Stimulated activated CD8-positive, alpha-beta memory T cell treated with anti-CD3 and anti-CD28 coated beads, Interleukin-12 subunit alpha, Interleukin-12 subunit beta, amount 100 ng/mL, for 24 hours (primary cell): ENCODE data around the gene SHANK2.

Experiments used
- DNase-seq: peaks from one replicate; pipeline ENCODE4 v3.0.0-alpha.2; 2020; ENCODE audit errors: extremely low read depth

The SHANK2 gene

GRCh38 chr11:71252269-71252769, at the start of gene SHANK2:
SHANK2 (minus strand) TSS chr11:71252577; CDS start chr11:71147326, 105,251 bp downstream.
- DNase-seq = no peak

DNA sequence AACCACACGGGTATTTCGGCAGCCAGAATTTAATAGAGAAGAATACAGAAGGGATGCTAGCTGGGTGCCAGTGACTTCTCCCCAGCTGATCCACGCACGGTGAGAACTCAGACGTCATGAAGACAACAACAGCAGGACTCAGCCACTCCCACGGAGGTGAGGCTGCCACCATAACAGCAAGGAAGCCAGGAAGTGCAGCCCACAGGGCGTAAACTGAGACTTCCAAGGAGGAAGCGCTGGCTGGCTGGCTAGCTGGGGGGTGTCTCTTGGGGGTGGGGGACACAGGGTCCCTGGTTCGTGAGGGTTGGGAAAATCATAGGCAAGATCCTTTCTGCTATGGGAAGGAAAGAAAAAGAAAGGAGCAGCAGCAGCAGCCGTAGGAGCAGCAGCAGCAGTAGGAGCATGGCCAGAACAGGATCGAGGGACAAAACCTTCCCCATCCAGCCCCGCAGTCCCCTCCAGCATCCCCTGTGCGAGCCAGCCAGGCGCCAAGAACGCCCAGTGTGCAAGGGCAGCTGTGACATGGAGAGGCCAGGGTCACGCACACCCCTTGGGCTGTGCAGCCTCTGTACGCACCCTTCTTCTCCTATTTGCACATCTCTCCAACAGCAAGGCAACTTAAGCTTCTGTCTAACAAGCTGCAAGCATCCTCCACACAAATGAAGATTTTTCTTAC, 49.6 kb upstream of the SHANK2 start:
- DNase-seq = no peak

DNA sequence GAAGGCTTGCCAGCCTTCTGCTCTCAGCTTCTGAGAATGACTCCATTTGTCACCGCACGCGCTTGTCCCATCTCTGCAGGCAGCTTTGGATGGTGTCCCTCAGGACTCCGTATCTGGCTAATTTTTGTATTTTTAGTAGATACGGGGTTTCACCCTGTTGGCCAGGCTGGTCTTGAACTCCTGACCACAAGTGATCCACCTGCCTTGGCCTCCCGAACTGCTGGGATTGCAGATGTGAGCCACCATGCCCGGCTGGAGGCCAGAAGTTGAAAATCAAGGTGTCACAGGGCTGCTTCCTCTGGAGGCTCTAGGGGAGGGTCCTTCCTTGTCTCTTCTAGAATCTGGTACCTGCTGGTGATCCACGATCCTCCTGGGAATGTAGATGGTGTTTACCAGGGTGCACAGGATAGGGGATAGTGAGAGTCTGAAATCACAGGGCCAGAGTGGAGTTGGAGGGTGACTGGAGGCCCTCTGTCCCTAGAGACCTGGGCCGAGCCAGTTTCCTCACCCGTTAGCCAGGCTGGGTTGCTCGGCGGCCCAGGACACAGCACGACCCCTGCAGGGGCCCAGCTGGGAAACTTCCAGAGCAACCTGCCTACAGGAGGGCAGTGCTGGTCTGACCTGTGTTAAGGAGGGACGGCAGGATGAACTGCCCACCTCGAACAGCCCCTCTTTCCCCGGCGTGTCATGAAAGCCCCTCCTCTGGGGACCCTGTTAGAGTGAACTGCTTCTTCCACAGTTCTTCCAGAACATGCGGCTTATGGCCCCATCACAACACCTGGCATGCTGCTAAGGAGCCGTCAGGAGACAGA, 48.9 kb upstream of the SHANK2 start:
- DNase-seq = no peak

DNA sequence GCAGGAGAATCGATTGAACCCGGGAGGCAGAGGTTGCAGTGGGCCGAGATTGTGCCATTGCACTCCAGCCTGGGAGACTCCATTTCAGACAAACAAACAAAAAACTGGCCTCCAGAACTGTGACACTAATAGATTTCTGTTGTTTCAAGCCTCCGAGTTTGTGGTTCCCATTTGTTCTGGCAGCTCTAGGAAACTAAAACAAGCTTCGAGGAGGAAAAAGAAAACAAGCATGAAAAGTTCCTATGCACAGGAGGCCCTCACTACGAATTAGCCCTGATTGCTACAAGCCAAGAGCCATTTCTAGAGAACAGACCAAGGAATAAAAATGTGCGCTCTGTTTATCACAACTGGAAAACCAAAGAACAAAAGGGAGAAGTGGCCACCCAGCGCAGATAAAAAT, 47.8 kb upstream of the SHANK2 start:
- no peak for DNase-seq

- no peak for DNase-seq
Observed at GRCh38 chr11:71298761-71299181, 46.4 kb upstream of the SHANK2 start.

- DNase-seq = no peak
Observed at GRCh38 chr11:71298016-71298550, 45.7 kb upstream of the SHANK2 start.

DNA sequence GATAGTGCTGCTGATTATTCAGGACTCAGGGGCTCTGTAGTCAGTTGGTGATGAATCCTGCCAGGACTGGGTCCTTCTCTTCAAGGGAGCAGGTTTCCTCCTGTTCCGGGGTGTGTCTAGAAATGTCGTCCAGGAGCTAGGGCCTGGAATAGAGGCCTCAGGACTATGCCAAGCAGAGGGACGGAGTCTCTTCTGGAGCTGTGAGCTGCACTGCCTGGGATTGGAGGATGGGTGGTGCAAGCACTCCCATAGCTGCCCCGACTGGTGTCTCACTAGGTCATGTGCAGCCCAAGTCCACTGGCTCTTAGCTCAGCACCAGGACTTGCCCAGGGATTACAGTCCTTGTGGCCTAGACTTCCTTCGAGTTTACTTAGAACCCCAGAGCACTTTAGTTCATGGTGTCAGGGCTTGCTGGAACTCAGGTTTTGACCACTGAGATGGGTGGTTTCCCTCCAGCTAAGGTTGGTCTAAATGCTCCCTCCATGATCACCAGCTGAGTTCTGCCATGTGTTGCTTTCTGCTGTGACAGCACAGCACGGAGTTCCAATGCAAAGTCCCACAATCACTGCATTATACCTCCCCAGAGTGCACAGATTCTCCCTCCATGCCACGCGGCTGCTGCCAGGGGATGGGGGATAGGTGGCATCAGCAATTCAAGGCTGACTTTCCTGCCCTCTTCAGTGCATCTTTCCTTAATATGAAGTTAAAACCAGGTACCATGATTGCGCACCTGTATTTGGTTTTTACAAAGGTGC, 42.6 kb upstream of the SHANK2 start:
- DNase-seq = no peak

- no peak for DNase-seq
Observed at GRCh38 chr11:71293961-71294782, 41.8 kb upstream of the SHANK2 start.

GRCh38 chr11:71286701-71287643, 34.6 kb upstream of the SHANK2 start:
- DNase-seq = no peak

DNA sequence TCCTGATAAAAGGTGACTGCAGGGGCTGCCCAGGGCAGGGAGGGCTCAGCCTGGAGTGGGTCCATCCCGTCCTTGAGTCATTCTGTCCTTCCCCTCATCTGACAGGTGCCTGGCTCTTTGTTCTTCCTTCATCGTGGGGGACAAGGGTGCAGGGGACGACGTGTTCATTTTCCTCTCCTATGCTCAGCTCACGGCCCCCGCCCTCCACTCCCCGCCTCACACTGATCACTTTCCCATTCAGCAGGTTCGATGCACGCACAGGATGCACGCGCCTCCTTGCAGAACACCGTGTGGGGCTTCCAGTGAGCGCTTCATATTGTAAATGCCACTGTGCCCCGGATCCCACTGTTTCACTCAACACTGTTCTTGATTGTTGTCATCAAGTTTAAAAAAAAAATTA, 32.7 kb upstream of the SHANK2 start:
- DNase-seq = no peak

DNA sequence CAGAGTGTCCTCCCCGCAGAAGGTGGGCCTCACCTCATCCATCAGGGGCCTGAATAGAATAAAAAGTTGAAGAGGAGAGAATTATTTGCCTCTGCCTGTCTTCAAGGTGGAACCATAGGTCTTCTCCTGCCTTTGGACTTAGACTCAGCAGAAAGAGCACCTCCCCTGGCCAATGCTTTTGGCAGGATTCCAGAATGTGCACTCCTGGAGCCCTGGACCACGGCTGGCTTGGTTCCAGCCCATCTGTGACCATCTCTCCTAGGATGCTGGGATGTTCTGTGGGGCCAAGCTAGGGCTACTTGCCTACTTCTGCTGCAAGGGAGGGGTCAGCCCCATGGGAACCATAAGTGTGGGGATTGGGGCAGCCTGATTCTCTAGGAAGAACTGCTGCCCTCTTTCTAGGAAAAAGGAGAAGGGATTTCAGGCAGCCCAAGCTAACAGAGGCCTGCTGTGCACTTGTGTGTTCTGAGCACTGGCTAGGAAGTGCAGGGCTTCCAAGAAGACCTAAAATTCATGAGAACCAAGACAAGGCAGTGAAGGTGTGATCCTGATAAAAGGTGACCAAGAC, 32.2 kb upstream of the SHANK2 start:
- DNase-seq = no peak

- no peak for DNase-seq
Observed at GRCh38 chr11:71283971-71284441, 31.6 kb upstream of the SHANK2 start.

DNA sequence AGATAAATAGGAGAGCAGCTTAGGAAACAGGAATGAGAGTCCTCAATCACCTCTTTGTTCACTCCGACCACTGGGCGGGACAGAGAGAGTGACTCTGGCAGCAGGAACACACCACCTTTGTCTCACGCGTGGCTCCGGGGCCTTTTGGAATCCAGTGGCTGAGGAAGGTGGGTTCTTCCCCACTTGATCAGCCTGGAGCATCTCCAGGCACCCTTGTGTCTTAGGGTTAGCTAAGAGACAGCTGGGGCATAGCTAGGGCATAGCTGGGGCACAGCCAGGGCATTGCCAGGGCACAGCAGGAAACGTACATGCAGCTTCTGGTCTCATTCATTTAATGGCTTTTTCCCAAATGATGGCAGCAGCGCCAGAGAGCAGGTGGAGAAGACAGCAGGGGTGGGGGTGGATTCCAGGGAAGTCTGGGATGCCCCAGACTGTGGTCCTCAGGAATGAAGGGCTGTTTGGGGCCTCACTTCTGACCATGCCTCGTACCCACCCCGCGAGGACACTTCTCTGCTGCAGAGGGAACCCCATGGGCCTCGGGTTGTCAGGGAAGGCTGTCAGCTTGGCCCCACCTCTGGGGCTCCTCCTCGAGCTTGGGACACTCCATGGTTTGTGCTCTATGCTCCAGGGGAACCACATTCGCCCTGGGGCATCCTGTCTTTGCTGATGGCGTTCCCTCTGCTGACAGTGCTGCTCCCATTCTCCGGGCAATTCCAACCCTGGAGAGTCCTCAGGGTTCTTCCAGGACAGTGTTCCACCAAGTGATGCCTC, 30.4 kb upstream of the SHANK2 start:
- DNase-seq = no peak

GRCh38 chr11:71281831-71282230, 29.5 kb upstream of the SHANK2 start:
- no peak for DNase-seq

GRCh38 chr11:71281204-71281603, 28.8 kb upstream of the SHANK2 start:
- DNase-seq = no peak

- DNase-seq = no peak
Observed at GRCh38 chr11:71279916-71280645, 27.7 kb upstream of the SHANK2 start.

- DNase-seq = no peak
Observed at GRCh38 chr11:71272161-71272560, 19.8 kb upstream of the SHANK2 start.
